Mucosa of descending colon (tissue), 3 donors: Measurements from ENCODE around the gene CABCOCO1. TPM values are rescaled to one million over a fixed set of nuclear protein-coding genes. Genes with fewer than 3 reads are reported as not detected.

ENCODE experiments used
- ATAC-seq: fragments of 200-7000 bp; cut with Tn5 transposase; one replicate; pipeline ENCODE4 v1.9.1; 2020; ENCODE audit warnings: mild to moderate bottlenecking, moderate library complexity
- DNase-seq, 3 donors: peaks; one replicate each; pipeline ENCODE4 v3.0.0-alpha.2; 2020
- H3K36me3 ChIP-seq: fragments of 200-600 bp; one replicate; pipeline ENCODE4 v1.8.0; 2021; ENCODE audit warnings: low read depth, mild to moderate bottlenecking
- H3K4me1 ChIP-seq: fragments of 200-600 bp; one replicate; pipeline ENCODE4 v1.8.0; 2021; ENCODE audit warnings: low read depth, mild to moderate bottlenecking
- H3K4me3 ChIP-seq: fragments of 200-600 bp; one replicate; pipeline ENCODE4 v1.8.0; 2021; ENCODE audit warnings: mild to moderate bottlenecking
- H3K9me3 ChIP-seq: fragments of 200-600 bp; one replicate; pipeline ENCODE4 v1.8.0; 2021; ENCODE audit warnings: mild to moderate bottlenecking
- intact Hi-C, 2 donors: fragments of 100-400 bp; cut with DNase I in 1 of 2; cut with micrococcal nuclease in 1 of 2; formaldehyde crosslinking; loops; one replicate each; pipeline versions ENCODE4 v1.11.0 to v1.11.1; 2022; cut with DNase I, micrococcal nuclease
- total RNA-seq, 3 donors: library from RNA; stranded (reverse); fragmentation: NEBNext Ultra II Directional in 2 of 3; extraction: Animal tissue kit (Norgen Biotek cat#: 25700) in 2 of 3; gene quantifications; one replicate each; pipeline versions ENCODE4 v1.2.1 to v1.2.4, GENCODE V29; 2021 to 2023
- TF ChIP-seq, protein P1 (sequence below): fragments of 200-600 bp; IDR thresholded peaks from one replicate; pipeline ENCODE4 v1.8.0; 2022; ENCODE audit warnings: antibody characterized with exemption, mild to moderate bottlenecking
- donor health status: DM: no; HTN: no; CAD: no; lungs with moderate emphysema.
- donor health status: DM: no; HTN: no; CAD: no.
- donor health status: DM: no; HTN: yes; CAD: no.

CABCOCO1 gene
- total RNA-seq, 3 donors from 2014 or later = 0.22 to 3.4 TPM; not detected in 1

DNA sequence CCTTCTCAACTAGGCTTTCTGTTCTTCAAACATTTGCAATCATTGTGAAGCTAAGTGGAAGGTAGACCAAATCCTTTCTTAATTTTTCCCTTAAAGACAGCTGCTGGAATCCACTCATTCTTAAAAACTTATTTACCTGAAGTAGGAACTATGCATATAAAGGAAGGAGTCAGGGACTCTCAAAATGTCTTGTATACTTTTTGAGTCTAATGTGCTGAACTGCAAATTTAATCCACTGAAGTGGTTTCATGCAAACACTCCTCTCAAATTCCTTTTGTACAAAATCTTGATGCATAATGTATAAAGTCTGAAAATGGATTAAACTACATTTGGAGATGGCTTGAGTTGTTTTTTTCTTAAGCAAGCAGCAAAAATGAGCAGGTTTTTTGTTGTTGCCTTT is 118.0 kb downstream of the CABCOCO1 start:
- DNase-seq (no peak), ATAC-seq (no peak)
- TF ChIP-seq, protein P1, sequence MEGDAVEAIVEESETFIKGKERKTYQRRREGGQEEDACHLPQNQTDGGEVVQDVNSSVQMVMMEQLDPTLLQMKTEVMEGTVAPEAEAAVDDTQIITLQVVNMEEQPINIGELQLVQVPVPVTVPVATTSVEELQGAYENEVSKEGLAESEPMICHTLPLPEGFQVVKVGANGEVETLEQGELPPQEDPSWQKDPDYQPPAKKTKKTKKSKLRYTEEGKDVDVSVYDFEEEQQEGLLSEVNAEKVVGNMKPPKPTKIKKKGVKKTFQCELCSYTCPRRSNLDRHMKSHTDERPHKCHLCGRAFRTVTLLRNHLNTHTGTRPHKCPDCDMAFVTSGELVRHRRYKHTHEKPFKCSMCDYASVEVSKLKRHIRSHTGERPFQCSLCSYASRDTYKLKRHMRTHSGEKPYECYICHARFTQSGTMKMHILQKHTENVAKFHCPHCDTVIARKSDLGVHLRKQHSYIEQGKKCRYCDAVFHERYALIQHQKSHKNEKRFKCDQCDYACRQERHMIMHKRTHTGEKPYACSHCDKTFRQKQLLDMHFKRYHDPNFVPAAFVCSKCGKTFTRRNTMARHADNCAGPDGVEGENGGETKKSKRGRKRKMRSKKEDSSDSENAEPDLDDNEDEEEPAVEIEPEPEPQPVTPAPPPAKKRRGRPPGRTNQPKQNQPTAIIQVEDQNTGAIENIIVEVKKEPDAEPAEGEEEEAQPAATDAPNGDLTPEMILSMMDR = no peak
- Histone ChIP-seq H3K36me3 (no peaks in the 10 kb centered on the region), H3K9me3 (no peaks in the 10 kb centered on the region), H3K4me1 (peaks cover 3% of the 10 kb centered on the region), H3K4me3 (no peak overlapping the region)
- intact Hi-C loops = no loop called here

DNA sequence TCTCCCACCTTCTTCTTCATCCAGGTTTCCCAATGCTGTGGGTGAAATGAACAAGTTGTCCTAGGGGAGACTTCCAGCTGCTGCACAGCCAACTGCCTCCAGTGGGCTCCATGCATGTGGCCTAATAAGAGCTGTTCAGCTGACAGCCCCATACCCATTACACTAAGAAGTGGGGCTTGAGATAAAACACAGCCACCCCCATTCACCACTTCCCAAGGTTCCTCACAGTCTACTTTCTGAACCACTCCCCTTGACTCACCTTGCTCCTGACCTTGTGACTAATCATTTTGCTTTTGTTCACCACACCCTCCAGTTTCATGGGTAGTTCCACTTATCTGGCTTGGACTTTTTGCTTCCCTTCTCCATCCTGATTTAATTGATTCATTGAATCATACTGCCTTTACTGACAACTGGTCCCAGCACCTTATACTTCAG is 119.3 kb downstream of the CABCOCO1 start:
- TF ChIP-seq, protein P1 = no peak
- peak; percentile 77 for ATAC-seq
- H3K4me3 ChIP-seq = no peak overlapping the region

DNA sequence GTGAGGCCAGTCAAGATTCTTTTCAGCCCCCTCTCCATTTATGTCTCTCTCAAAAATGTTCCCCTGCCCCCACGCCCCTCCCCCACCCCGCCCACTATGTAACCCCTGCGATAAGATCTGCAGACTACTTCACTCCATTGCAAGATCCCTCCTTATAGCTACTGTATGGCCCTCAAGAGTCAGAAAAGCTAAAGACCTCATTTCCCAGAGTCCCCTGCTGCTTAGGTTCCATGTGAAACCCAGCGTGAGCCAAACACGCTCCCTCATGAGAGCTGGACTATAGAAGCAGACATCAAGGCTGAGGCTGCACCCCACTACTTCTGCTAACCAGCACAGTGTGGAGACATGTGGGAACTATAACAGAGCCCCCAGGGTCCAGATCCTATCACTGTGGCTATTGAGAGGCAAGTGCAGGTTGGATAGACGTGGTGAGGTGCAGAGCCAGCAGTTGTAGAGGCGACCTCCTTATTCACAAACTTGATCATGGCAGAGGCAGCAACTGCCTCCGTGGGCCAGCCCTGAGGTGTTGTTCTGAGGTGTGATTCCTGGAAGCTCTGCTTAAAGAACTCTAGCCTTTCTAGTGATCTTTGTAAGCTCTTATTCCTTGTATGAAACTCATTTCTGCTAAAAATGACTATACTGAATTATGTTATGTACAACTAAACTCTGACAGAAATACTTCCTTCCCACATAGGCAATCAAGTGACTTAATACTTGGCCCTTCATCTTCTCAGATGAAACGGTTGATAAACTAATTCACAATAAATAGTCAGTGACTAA is 121.8 kb downstream of the CABCOCO1 start:
- peaks cover 3% of the 10 kb centered on the region for H3K4me1 ChIP-seq
- no peaks in the 10 kb centered on the region for H3K36me3 ChIP-seq
- no peaks in the 10 kb centered on the region for H3K9me3 ChIP-seq
- TF ChIP-seq, protein P1 = no peak
- ATAC-seq (no peak), DNase-seq (no peak)
- intact Hi-C loops = no loop called here
- no peak overlapping the region for H3K4me3 ChIP-seq

More for the DNA sequence above, 119.3 kb downstream of the CABCOCO1 start:
- intact Hi-C loops = no loop called here
- Histone ChIP-seq H3K9me3 (no peaks in the 10 kb centered on the region), H3K36me3 (no peaks in the 10 kb centered on the region), H3K4me1 (peaks cover 3% of the 10 kb centered on the region)
- no peak for DNase-seq

DNA sequence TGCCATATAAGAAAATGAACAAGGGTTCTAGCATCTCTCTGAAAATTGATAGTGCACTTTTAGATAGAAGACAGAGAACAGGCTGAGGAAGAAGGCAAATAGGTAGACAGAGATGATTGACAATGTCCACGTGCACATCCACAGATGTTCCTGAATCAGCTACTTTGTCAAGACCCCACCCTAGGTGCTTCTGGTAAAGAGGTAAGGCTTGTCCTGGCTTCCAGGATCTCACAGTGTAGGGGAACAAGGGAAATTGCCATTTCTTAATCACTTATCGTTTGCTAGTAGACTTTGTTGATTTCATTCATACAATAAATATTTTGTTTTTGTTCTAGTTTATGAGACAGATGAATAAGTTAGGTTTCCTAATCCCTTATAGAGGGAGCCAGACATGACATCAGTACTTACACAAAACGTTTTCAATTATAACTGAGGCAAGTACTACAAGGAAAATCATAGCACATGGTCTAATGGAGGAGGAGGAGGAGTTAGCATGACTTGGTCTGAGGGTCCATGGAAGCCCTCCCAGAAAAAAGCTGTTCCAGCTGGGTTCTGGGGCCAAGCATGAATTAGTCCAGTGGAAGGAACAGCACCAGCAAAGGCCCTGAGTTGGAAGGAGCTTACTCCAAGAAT is 122.9 kb downstream of the CABCOCO1 start:
- H3K4me3 ChIP-seq = no peak overlapping the region
- peaks cover 3% of the 10 kb centered on the region for H3K4me1 ChIP-seq
- DNase-seq (no peak), ATAC-seq (no peak)
- TF ChIP-seq, protein P1 = no peak
- no peaks in the 10 kb centered on the region for H3K36me3 ChIP-seq
- intact Hi-C loops = no loop called here
- no peaks in the 10 kb centered on the region for H3K9me3 ChIP-seq

DNA sequence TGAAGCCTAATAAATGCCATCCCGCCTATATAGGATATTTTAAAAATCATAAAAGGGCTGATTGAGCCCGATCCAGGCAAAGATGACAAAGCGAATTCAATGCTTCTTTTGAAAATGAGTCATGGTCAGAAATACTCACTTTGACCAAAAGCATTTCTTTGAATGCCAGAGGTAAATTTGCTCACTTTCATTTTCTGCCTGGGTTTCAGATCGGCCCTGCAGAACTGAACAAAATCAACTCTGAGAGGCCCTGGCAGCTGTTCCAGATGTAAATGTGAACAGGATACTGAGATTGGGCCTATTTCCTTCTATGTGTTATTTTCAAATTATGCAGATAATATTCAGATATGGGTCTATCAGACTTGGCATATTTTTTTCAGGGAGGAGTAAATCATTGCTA is 124.0 kb downstream of the CABCOCO1 start:
- ATAC-seq = no peak
- Histone ChIP-seq H3K9me3 (no peaks in the 10 kb centered on the region), H3K4me3 (no peak overlapping the region), H3K4me1 (peaks cover 3% of the 10 kb centered on the region), H3K36me3 (no peaks in the 10 kb centered on the region)
- DNase-seq = peak in 1 of 3 donors; percentile 17
- intact Hi-C loops = no loop called here
- TF ChIP-seq, protein P1 = no peak
